ENCODE data around the gene IGFBP3.

Gene IGFBP3

GRCh38 chr7:45865594-45866410 is 55.3 kb downstream of the IGFBP3 start:
- TF ChIP-seq CTCF (IDR thresholded peaks at IDR 0.05; ENCODE audit: low read depth, low read length) = no peak
- Histone ChIP-seq H3K36me3 (no peaks in the 10 kb centered on the region), H3K9me3 (no peaks in the 10 kb centered on the region), H3K4me3 (ENCODE audit: low read depth, low read length) (no peak overlapping the region), H3K27me3 (no peaks in the 10 kb centered on the region; the same call in 1 of the 2 replicates), H3K4me1 (no peaks in the 10 kb centered on the region)
- no peak for DNase-seq

GRCh38 chr7:45863715-45864114 is 57.4 kb downstream of the IGFBP3 start:
- Histone ChIP-seq H3K36me3 (no peaks in the 10 kb centered on the region), H3K4me1 (no peaks in the 10 kb centered on the region), H3K9me3 (no peaks in the 10 kb centered on the region), H3K4me3 (ENCODE audit: low read depth, low read length) (no peak overlapping the region), H3K27me3 (no peaks in the 10 kb centered on the region; the same call in 1 of the 2 replicates)
- TF ChIP-seq CTCF (IDR thresholded peaks at IDR 0.05; ENCODE audit: low read depth, low read length) = no peak
- no peak for DNase-seq

Measured in BE2C (cell line).